ENCODE measurements around the gene SPG7.

DNA sequence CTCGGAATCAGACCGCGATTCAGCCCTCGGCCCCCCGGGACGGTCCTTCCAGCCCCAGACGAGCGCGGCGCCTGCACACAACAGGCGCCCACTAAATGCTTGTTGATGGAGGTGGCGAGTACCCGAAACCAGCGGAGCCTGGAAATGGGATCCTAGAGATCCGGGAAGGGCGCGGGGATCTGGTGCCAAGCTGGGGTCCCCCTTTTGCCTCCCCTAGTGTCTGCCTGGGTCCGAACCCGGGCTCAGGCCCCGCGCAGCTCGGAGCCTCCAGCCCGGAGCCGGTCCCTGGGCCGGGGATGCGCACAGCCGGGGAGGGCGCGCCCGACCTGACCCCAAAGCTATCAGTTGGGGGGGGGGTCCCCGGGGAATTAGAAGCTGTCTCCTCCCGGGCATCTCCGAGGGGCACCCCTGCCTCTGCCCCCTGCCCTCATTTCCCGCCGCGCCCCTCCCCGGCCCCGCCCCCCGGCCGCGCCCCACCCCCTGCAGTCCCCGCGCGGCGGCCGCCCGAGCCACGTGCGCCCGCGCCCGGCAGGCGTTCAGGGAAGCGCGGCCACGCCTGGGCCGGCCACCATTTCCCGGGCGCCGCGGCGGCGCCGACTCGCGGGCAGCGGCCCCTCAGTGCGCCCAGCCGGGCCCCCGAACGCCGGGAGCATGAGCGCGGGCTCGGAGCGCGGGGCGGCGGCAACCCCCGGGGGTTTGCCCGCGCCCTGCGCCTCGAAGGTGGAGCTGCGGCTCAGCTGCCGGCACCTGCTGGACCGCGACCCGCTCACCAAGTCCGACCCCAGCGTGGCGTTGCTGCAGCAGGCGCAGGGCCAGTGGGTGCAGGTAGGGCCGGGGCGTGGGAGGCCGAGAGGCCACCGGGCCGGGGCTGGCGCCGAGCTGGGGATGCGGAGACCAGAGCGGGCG, 67.3 kb downstream of the SPG7 start, which contains the start of gene CPNE7:
- TF ChIP-seq, protein P1, sequence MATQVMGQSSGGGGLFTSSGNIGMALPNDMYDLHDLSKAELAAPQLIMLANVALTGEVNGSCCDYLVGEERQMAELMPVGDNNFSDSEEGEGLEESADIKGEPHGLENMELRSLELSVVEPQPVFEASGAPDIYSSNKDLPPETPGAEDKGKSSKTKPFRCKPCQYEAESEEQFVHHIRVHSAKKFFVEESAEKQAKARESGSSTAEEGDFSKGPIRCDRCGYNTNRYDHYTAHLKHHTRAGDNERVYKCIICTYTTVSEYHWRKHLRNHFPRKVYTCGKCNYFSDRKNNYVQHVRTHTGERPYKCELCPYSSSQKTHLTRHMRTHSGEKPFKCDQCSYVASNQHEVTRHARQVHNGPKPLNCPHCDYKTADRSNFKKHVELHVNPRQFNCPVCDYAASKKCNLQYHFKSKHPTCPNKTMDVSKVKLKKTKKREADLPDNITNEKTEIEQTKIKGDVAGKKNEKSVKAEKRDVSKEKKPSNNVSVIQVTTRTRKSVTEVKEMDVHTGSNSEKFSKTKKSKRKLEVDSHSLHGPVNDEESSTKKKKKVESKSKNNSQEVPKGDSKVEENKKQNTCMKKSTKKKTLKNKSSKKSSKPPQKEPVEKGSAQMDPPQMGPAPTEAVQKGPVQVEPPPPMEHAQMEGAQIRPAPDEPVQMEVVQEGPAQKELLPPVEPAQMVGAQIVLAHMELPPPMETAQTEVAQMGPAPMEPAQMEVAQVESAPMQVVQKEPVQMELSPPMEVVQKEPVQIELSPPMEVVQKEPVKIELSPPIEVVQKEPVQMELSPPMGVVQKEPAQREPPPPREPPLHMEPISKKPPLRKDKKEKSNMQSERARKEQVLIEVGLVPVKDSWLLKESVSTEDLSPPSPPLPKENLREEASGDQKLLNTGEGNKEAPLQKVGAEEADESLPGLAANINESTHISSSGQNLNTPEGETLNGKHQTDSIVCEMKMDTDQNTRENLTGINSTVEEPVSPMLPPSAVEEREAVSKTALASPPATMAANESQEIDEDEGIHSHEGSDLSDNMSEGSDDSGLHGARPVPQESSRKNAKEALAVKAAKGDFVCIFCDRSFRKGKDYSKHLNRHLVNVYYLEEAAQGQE (tag by site-specific recombination; IDR thresholded peaks at IDR 0.05): no peak
- TF ChIP-seq KLF8 (tag by site-specific recombination; IDR thresholded peaks at IDR 0.05): no peak
- TF ChIP-seq ZNF677 (tag by site-specific recombination; IDR thresholded peaks at IDR 0.05): no peak

Data from HEK293 (cell line).